Colonic mucosa (tissue), 4 donors: ENCODE data around the gene SMIM23. TPM values are rescaled to one million over a fixed set of nuclear protein-coding genes. Genes with fewer than 3 reads are reported as not detected.

Experiments used
- DNase-seq: peaks from one replicate; pipeline ENCODE4 v3.0.0-alpha.2; 2020
- H3K27ac ChIP-seq: fragments of 200-600 bp; one replicate; pipeline ENCODE4 v1.8.0; 2021
- H3K27me3 ChIP-seq: fragments of 200-600 bp; one replicate; pipeline ENCODE4 v1.8.0; 2021
- H3K36me3 ChIP-seq: fragments of 200-600 bp; one replicate; pipeline ENCODE4 v1.8.0; 2021
- H3K4me1 ChIP-seq: fragments of 200-600 bp; one replicate; pipeline ENCODE4 v1.8.0; 2021; ENCODE audit warnings: mild to moderate bottlenecking
- H3K4me3 ChIP-seq: fragments of 200-600 bp; one replicate; pipeline ENCODE4 v1.8.0; 2021
- H3K9ac ChIP-seq, 2 donors: one replicate each; pipeline ENCODE4 v1.7.0; 2013; ENCODE audit warnings: control low read depth in 2 of 2, low read depth in 2 of 2, low read length in 2 of 2
- H3K9me3 ChIP-seq: fragments of 200-600 bp; one replicate; pipeline ENCODE4 v1.8.0; 2021
- CTCF ChIP-seq: fragments of 200-600 bp; IDR thresholded peaks from one replicate; pipeline ENCODE4 v1.8.0; 2022; ENCODE audit warnings: antibody characterized with exemption, mild to moderate bottlenecking
- intact Hi-C: fragments of 100-400 bp; cut with DNase I; formaldehyde crosslinking; loops from one replicate; pipeline ENCODE4 v1.14.1; 2022
- total RNA-seq, 2 donors: library from RNA; stranded (reverse); fragmentation: NEBNext Ultra II Directional in 1 of 2; extraction: Animal tissue kit (Norgen Biotek cat#: 25700) in 1 of 2; gene quantifications; one replicate each; pipeline ENCODE4 v1.2.1, GENCODE V29; 2021
- donor health status: healthy.
- donor health status: DM: no; HTN: no; CAD: no.
- donor health status: DM: no; HTN: no; CAD: no.

The SMIM23 gene
- total RNA-seq, 2 donors from 2014 or later, result not detected

- intact Hi-C loops, result no loop called here
- no peak for TF ChIP-seq CTCF
- Histone ChIP-seq H3K9me3 (no peaks in the 10 kb centered on the region), H3K36me3 (no peaks in the 10 kb centered on the region), H3K27me3 (no peaks in the 10 kb centered on the region), H3K4me3 (no peak overlapping the region), H3K27ac (no peak overlapping the region), H3K4me1 (no peaks in the 10 kb centered on the region), H3K9ac (no peak overlapping the region)
- no peak for DNase-seq
These were observed 41.4 kb upstream of the SMIM23 start for GRCh38 chr5:171744264-171744663.

GRCh38 chr5:171744882-171745281 lies 40.7 kb upstream of the SMIM23 start:
- TF ChIP-seq CTCF, result no peak
- Histone ChIP-seq H3K4me3 (no peak overlapping the region), H3K4me1 (no peaks in the 10 kb centered on the region), H3K27me3 (no peaks in the 10 kb centered on the region), H3K9ac (no peak overlapping the region), H3K9me3 (no peaks in the 10 kb centered on the region), H3K27ac (no peak overlapping the region), H3K36me3 (no peaks in the 10 kb centered on the region)
- intact Hi-C loops, result no loop called here
- no peak for DNase-seq

GRCh38 chr5:171745602-171746001 lies 40.0 kb upstream of the SMIM23 start:
- TF ChIP-seq CTCF, result no peak
- no peak overlapping the region for H3K27ac ChIP-seq
- no peak for DNase-seq
- H3K4me3 ChIP-seq, result no peak overlapping the region
- no peak overlapping the region for H3K9ac ChIP-seq
- H3K27me3 ChIP-seq, result no peaks in the 10 kb centered on the region
- H3K9me3 ChIP-seq, result no peaks in the 10 kb centered on the region
- H3K4me1 ChIP-seq, result no peaks in the 10 kb centered on the region
- intact Hi-C loops, result no loop called here
- no peaks in the 10 kb centered on the region for H3K36me3 ChIP-seq

DNA sequence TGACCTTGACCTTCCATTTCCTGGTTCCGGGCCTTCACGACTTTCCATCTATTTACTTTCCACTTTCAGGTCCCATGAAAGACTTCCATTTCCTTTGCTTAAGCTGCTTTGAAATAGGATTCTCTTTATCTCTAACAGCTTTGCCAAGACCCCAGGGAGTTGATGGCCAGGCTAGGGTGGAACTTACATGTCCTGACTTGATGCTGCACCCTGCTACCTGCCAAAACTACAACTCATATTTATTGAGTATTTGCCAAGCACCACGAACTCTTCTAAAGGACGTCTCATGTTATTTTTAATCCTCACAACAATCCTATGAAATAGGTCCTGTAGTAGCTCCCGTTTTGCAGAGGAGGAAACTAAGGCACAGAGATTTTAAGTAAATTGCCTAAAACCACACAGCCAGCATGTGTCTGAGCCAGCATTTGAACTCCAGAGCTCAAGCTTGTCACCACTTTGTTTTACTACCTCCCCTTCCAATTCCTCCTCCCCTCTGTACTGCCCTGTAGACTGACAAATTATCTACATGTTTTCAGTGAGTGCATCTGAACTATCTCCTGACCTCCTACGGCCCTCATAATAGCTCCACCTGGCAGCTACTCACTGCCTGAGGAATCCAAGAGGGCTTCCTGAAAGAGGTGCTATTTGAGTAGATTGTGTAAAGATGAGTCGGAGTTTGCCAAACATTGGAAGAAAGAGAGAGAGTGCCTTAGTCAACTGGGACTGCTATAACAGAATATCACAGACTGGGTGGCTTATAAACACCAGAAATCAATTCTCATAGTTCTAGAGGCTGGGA lies 38.4 kb upstream of the SMIM23 start:
- Histone ChIP-seq H3K27ac (no peak overlapping the region), H3K4me1 (no peaks in the 10 kb centered on the region), H3K9ac (no peak overlapping the region), H3K4me3 (no peak overlapping the region), H3K27me3 (no peaks in the 10 kb centered on the region), H3K9me3 (no peaks in the 10 kb centered on the region), H3K36me3 (no peaks in the 10 kb centered on the region)
- TF ChIP-seq CTCF, result no peak
- intact Hi-C loops, result no loop called here
- no peak for DNase-seq

GRCh38 chr5:171748720-171749119 lies 36.9 kb upstream of the SMIM23 start:
- Histone ChIP-seq H3K27me3 (no peaks in the 10 kb centered on the region), H3K4me3 (no peak overlapping the region), H3K4me1 (no peaks in the 10 kb centered on the region), H3K27ac (no peak overlapping the region), H3K36me3 (no peaks in the 10 kb centered on the region), H3K9me3 (no peaks in the 10 kb centered on the region), H3K9ac (no peak overlapping the region)
- intact Hi-C loops, result no loop called here
- no peak for DNase-seq
- TF ChIP-seq CTCF, result no peak
